Measurements from ENCODE around the gene CDH2. TPM values are rescaled to one million over a fixed set of nuclear protein-coding genes. Genes with fewer than 3 reads are reported as not detected.

Gene CDH2
- total and polyA plus RNA-seq, 4 donors, result 14.2 to 49.5 (median 26.4) TPM

GRCh38 chr18:27901424-27902226 lies 275.3 kb downstream of the CDH2 start:
- DNase-seq (ENCODE audit: low spot score), result no peak
- H3K4me3 ChIP-seq (ENCODE audit: low read depth in 1 of 3, low read length in 3 of 3), result no peak overlapping the region
- no peaks in the 10 kb centered on the region for H3K9me3 ChIP-seq (ENCODE audit: control insufficient read depth in 4 of 4, low read length in 3 of 4)
- no peak overlapping the region for H3K9ac ChIP-seq (ENCODE audit: low read depth in 1 of 2, low read length in 2 of 2)
- H3K36me3 ChIP-seq (ENCODE audit: control insufficient read depth in 4 of 4, insufficient read depth in 3 of 4, low read depth in 1 of 4, low read length in 3 of 4), result no peaks in the 10 kb centered on the region
- no peaks in the 10 kb centered on the region for H3K4me1 ChIP-seq (ENCODE audit: control insufficient read depth in 4 of 4, insufficient read depth in 4 of 4, low read length in 3 of 4)
- TF ChIP-seq HNF4G (IDR thresholded peaks at IDR 0.05), result no peak
- H3K27ac ChIP-seq (ENCODE audit: low read depth in 1 of 2, low read length in 2 of 2), result no peak overlapping the region
- no peaks in the 10 kb centered on the region for H3K27me3 ChIP-seq (ENCODE audit: control insufficient read depth in 4 of 4, insufficient read depth in 4 of 4, low read length in 3 of 4)
- WGBS, result 45% methylated on average over 4 of the region's 4 CpGs
